Fibroblast of lung (primary cell): ENCODE measurements around the gene PLEKHM2. TPM values are rescaled to one million over a fixed set of nuclear protein-coding genes. Genes with fewer than 3 reads are reported as not detected.

Experiments used
- DNase-seq, 2 donors: peaks; one replicate each; pipeline versions ENCODE4 v3.0.0 to v3.0.0-alpha.2; 2010; ENCODE audit warnings: low read depth in 2 of 2
- H2AFZ ChIP-seq: 2 replicates; pipeline ENCODE4 v1.5.1; 2012; ENCODE audit warnings: low read length, control low read depth, inconsistent platforms
- H3K27ac ChIP-seq: 2 replicates; pipeline ENCODE4 v1.5.1; 2011; ENCODE audit warnings: low read length, control low read depth; ENCODE audit not compliant: insufficient read depth
- H3K27me3 ChIP-seq: 2 replicates; pipeline ENCODE4 v1.5.1; 2011; ENCODE audit warnings: mild to moderate bottlenecking, low read length; ENCODE audit not compliant: control insufficient read depth, insufficient read depth
- H3K36me3 ChIP-seq: 2 replicates; pipeline ENCODE4 v1.5.1; 2011; ENCODE audit warnings: low read length; ENCODE audit not compliant: control insufficient read depth, insufficient read depth
- H3K4me1 ChIP-seq: 2 replicates; pipeline ENCODE4 v1.5.1; 2011; ENCODE audit warnings: low read length; ENCODE audit not compliant: control insufficient read depth, insufficient read depth; ENCODE audit errors: extremely low read depth
- H3K4me2 ChIP-seq: 2 replicates; pipeline ENCODE4 v1.5.1; 2011; ENCODE audit warnings: low read length, control low read depth; ENCODE audit not compliant: insufficient read depth; ENCODE audit errors: extremely low read depth
- H3K4me3 ChIP-seq, 4 experiments: fragments of 200-600 bp in 1 of 4; sonication (generic) in 1 of 4; replicated peaks in 1 of 4; 2 replicates each; pipeline ENCODE4 v1.5.1; 2011 to 2016; ENCODE audit warnings: low read length in 4 of 4, low read depth in 3 of 4, mild to moderate bottlenecking in 3 of 4, control low read depth in 2 of 4, inconsistent platforms in 1 of 4, mixed read lengths in 1 of 4; ENCODE audit not compliant: insufficient read depth in 1 of 4; ENCODE audit errors: control extremely low read depth in 1 of 4
- H3K79me2 ChIP-seq: 2 replicates; pipeline ENCODE4 v1.5.1; 2012; ENCODE audit warnings: mild to moderate bottlenecking, low read length, inconsistent platforms; ENCODE audit not compliant: control insufficient read depth, insufficient read depth
- H3K9ac ChIP-seq: 2 replicates; pipeline ENCODE4 v1.5.1; 2011; ENCODE audit warnings: mild to moderate bottlenecking, low read length, control low read depth; ENCODE audit not compliant: insufficient read depth
- H3K9me3 ChIP-seq: 2 replicates; pipeline ENCODE4 v1.5.1; 2012; ENCODE audit warnings: low read depth, low read length; ENCODE audit not compliant: control insufficient read depth, insufficient read depth
- H4K20me1 ChIP-seq: 2 replicates; pipeline ENCODE4 v1.5.1; 2011; ENCODE audit warnings: low read length; ENCODE audit not compliant: control insufficient read depth, insufficient read depth; ENCODE audit errors: extremely low read depth
- EZH2 ChIP-seq: IDR thresholded peaks from 2 replicates; pipeline ENCODE4 v1.5.1; 2012; ENCODE audit warnings: low read length, control low read depth, mild to moderate bottlenecking; ENCODE audit errors: missing control alignments
- polyA plus RNA-seq, 2 donors: library from polyadenylated mRNA; depleted of rRNA in 1 of 2; stranded (reverse) in 1 of 2; unstranded in 1 of 2; fragments of >200 nt; gene quantifications; 2 replicates each; pipeline ENCODE4 v1.2.1, GENCODE V29; 2011 to 2012; ENCODE audit warnings: missing spikeins in 1 of 2
- total RNA-seq: library from RNA; depleted of rRNA; stranded (reverse); fragments of >200 nt; gene quantifications from 2 replicates; pipeline ENCODE4 v1.2.1, GENCODE V29; 2014
- TF ChIP-seq, protein P1 (sequence below), 2 donors: IDR thresholded peaks in 1 of 2; conservative IDR thresholded peaks in 1 of 2; 1 replicate in 1 of 2; 2 replicates in 1 of 2; pipeline ENCODE4 v1.5.1; 2011 to 2012; ENCODE audit warnings: low read length in 2 of 2, control low read depth in 1 of 2, inconsistent platforms in 1 of 2, low read depth in 1 of 2, mild to moderate bottlenecking in 1 of 2

PLEKHM2 gene
- total and polyA plus RNA-seq, 2 donors (not counting 1 experiment from before 2014, with no cell fraction given) = 27.3 to 94.6 TPM

GRCh38 chr1:15676010-15676409 lies 8.1 kb upstream of the PLEKHM2 start:
- Histone ChIP-seq H3K9me3 (no peaks in the 10 kb centered on the region), H2AFZ (no peak overlapping the region), H3K27ac (no peak overlapping the region), H3K36me3 (no peaks in the 10 kb centered on the region), H3K4me1 (peaks cover 11% of the 10 kb centered on the region), H3K79me2 (no peaks in the 10 kb centered on the region), H4K20me1 (no peaks in the 10 kb centered on the region), H3K27me3 (no peaks in the 10 kb centered on the region), H3K4me2 (no peak overlapping the region), H3K9ac (no peak overlapping the region), H3K4me3 (no peak overlapping the region)
- no peak for DNase-seq
- TF ChIP-seq, protein P1, sequence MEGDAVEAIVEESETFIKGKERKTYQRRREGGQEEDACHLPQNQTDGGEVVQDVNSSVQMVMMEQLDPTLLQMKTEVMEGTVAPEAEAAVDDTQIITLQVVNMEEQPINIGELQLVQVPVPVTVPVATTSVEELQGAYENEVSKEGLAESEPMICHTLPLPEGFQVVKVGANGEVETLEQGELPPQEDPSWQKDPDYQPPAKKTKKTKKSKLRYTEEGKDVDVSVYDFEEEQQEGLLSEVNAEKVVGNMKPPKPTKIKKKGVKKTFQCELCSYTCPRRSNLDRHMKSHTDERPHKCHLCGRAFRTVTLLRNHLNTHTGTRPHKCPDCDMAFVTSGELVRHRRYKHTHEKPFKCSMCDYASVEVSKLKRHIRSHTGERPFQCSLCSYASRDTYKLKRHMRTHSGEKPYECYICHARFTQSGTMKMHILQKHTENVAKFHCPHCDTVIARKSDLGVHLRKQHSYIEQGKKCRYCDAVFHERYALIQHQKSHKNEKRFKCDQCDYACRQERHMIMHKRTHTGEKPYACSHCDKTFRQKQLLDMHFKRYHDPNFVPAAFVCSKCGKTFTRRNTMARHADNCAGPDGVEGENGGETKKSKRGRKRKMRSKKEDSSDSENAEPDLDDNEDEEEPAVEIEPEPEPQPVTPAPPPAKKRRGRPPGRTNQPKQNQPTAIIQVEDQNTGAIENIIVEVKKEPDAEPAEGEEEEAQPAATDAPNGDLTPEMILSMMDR (conservative IDR thresholded peaks at IDR 0.05 in 1 of 2, IDR thresholded peaks at IDR 0.05 in 1 of 2; ENCODE audit: low read depth in 1 of 2, low read length in 2 of 2) = no peak
- no peak for TF ChIP-seq EZH2

- H3K36me3 ChIP-seq = no peaks in the 10 kb centered on the region
- no peak for DNase-seq
- no peaks in the 10 kb centered on the region for H3K79me2 ChIP-seq
- no peaks in the 10 kb centered on the region for H4K20me1 ChIP-seq
- H3K4me1 ChIP-seq = peaks cover 14% of the 10 kb centered on the region
- TF ChIP-seq, protein P1 (conservative IDR thresholded peaks at IDR 0.05 in 1 of 2, IDR thresholded peaks at IDR 0.05 in 1 of 2; ENCODE audit: low read depth in 1 of 2, low read length in 2 of 2) = no peak
- no peaks in the 10 kb centered on the region for H3K9me3 ChIP-seq
- no peak overlapping the region for H2AFZ ChIP-seq
- no peak overlapping the region for H3K9ac ChIP-seq
- H3K27me3 ChIP-seq = no peaks in the 10 kb centered on the region
- no peak overlapping the region for H3K4me3 ChIP-seq
- no peak overlapping the region for H3K27ac ChIP-seq
- no peak overlapping the region for H3K4me2 ChIP-seq
These were observed 7.1 kb upstream of the PLEKHM2 start for GRCh38 chr1:15676688-15677661.

- Histone ChIP-seq H3K9me3 (no peaks in the 10 kb centered on the region), H3K9ac (no peak overlapping the region), H3K27me3 (no peaks in the 10 kb centered on the region), H3K36me3 (no peaks in the 10 kb centered on the region), H3K27ac (no peak overlapping the region), H3K4me3 (no peak overlapping the region), H2AFZ (no peak overlapping the region), H4K20me1 (no peaks in the 10 kb centered on the region), H3K4me1 (peaks cover 14% of the 10 kb centered on the region), H3K79me2 (no peaks in the 10 kb centered on the region), H3K4me2 (no peak overlapping the region)
- peak; percentile 41 to 89 for DNase-seq
- TF ChIP-seq, protein P1 (conservative IDR thresholded peaks at IDR 0.05 in 1 of 2, IDR thresholded peaks at IDR 0.05 in 1 of 2; ENCODE audit: low read depth in 1 of 2, low read length in 2 of 2) = no peak
- no peak for TF ChIP-seq EZH2
These were observed 5.5 kb upstream of the PLEKHM2 start for GRCh38 chr1:15678578-15678977.
